Measurements from ENCODE around the gene RPS6KC1. TPM values are rescaled to one million over a fixed set of nuclear protein-coding genes. Genes with fewer than 3 reads are reported as not detected.
A peak's percentile ranks its signal among the peaks of the same experiment; 100 is the strongest.

RPS6KC1 gene
- total and polyA plus RNA-seq, 2 of the 4 experiments (the other 2 are of a cell fraction): 7.9 to 23.7 TPM

- Histone ChIP-seq H2BK20ac (ENCODE audit: low read depth, low read length) (no peak overlapping the region), H3K36me3 (ENCODE audit: control insufficient read depth, insufficient read depth, low read length) (no peaks in the 10 kb centered on the region), H3K56ac (ENCODE audit: extremely low read depth, insufficient read depth, low read length) (no peak overlapping the region), H3K79me1 (ENCODE audit: low read depth in 1 of 2, low read length in 2 of 2) (0 out of 4 replicates have a peak, but pooled peaks cover 0 to 2% of the 10 kb centered on the region in 2 experiments), H3K4me1 (ENCODE audit: control insufficient read depth, insufficient read depth, low read length) (no peaks in the 10 kb centered on the region), H2BK120ac (ENCODE audit: low read depth, low read length) (no peak overlapping the region), H3K9ac (ENCODE audit: low read depth, low read length) (no peak overlapping the region), H2AK5ac (ENCODE audit: low read depth, low read length) (no peak overlapping the region), H3K4ac (ENCODE audit: low read depth, low read length) (no peak overlapping the region), H3K14ac (replicated peaks; ENCODE audit: low read depth, low read length) (no peak overlapping the region), H3K27me3 (ENCODE audit: control insufficient read depth, insufficient read depth, low read length) (no peaks in the 10 kb centered on the region), H4K20me1 (ENCODE audit: insufficient read depth, low read length) (no peaks in the 10 kb centered on the region), H3K4me2 (ENCODE audit: low read depth, low read length) (no peak overlapping the region), H4K91ac (ENCODE audit: insufficient read depth, low read depth, low read length) (no peak overlapping the region), H3K4me3 (ENCODE audit: insufficient read depth, low read depth, low read length) (no peak overlapping the region), H2BK5ac (ENCODE audit: low read depth, low read length, poor library complexity, severe bottlenecking) (no peak overlapping the region), H3K9me1 (ENCODE audit: insufficient read depth, low read length) (no peaks in the 10 kb centered on the region; the same call in 1 of the 2 replicates), H3K23ac (ENCODE audit: low read depth, low read length) (no peak overlapping the region), H3K18ac (ENCODE audit: low read depth, low read length) (no peak overlapping the region), H2BK15ac (ENCODE audit: low read depth, low read length) (no peak overlapping the region), H4K5ac (ENCODE audit: low read depth, low read length) (no peak overlapping the region), H3K9me3 (ENCODE audit: control insufficient read depth, insufficient read depth, low read length) (no peaks in the 10 kb centered on the region), H2AFZ (replicated peaks; ENCODE audit: low read length, poor library complexity) (no peak overlapping the region), H4K8ac (ENCODE audit: low read depth in 2 of 2, low read length in 2 of 2) (no peak overlapping the region), H3K27ac (ENCODE audit: insufficient read depth, low read length) (no peak overlapping the region), H2AK9ac (replicated peaks; ENCODE audit: low read depth, low read length, poor library complexity) (no peak overlapping the region)
- ChIA-PET CTCF (no interaction called here), POLR2A (ENCODE audit: unreplicated experiment) (no interaction called here)
- DNase-seq: no peak
- intact Hi-C loops (cut with micrococcal nuclease): loop anchor here (5.0 kb wide), 1 partner anchor 94 kb away; no protein-coding TSS in a partner anchor
- no CpG with 5 or more reads among the region's 4 CpGs for WGBS, 2 experiments (ENCODE audit: extremely low coverage in 2 of 2, insufficient read length in 1 of 2)
- no TSS peak for BruUV-seq (replicated peaks)
- dilution Hi-C loops (cut with HindIII; ENCODE audit: low sequenced_read_pairs, unreplicated experiment): no loop called here
- no peak for ATAC-seq (ENCODE audit: low read depth)
- TF ChIP-seq MAFK (IDR thresholded peaks at IDR 0.05; ENCODE audit: low read depth, low read length): peak; percentile 53
- no peak for TF ChIP-seq FOS (IDR thresholded peaks at IDR 0.05; ENCODE audit: low read depth, low read length)
- TF ChIP-seq RCOR1 (IDR thresholded peaks at IDR 0.05; ENCODE audit: insufficient replicate concordance, low read length): no peak
- no peak for TF ChIP-seq NFE2L2 (IDR thresholded peaks at IDR 0.05; ENCODE audit: low read depth, low read length)
- TF ChIP-seq, protein P1, sequence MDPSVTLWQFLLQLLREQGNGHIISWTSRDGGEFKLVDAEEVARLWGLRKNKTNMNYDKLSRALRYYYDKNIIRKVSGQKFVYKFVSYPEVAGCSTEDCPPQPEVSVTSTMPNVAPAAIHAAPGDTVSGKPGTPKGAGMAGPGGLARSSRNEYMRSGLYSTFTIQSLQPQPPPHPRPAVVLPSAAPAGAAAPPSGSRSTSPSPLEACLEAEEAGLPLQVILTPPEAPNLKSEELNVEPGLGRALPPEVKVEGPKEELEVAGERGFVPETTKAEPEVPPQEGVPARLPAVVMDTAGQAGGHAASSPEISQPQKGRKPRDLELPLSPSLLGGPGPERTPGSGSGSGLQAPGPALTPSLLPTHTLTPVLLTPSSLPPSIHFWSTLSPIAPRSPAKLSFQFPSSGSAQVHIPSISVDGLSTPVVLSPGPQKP (IDR thresholded peaks at IDR 0.05; ENCODE audit: borderline replicate concordance, low read depth, low read length): no peak
- TF ChIP-seq, protein P2, sequence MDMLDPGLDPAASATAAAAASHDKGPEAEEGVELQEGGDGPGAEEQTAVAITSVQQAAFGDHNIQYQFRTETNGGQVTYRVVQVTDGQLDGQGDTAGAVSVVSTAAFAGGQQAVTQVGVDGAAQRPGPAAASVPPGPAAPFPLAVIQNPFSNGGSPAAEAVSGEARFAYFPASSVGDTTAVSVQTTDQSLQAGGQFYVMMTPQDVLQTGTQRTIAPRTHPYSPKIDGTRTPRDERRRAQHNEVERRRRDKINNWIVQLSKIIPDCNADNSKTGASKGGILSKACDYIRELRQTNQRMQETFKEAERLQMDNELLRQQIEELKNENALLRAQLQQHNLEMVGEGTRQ (IDR thresholded peaks at IDR 0.05; ENCODE audit: low read depth, low read length): no peak
- in situ Hi-C loops (cut with MboI; ENCODE audit: low sequenced_read_pairs): no loop called here
Observed at GRCh38 chr1:213221209-213221608, 170.2 kb downstream of the RPS6KC1 start.
